Measurements from ENCODE around the gene IFITM5.

Gene IFITM5

DNA sequence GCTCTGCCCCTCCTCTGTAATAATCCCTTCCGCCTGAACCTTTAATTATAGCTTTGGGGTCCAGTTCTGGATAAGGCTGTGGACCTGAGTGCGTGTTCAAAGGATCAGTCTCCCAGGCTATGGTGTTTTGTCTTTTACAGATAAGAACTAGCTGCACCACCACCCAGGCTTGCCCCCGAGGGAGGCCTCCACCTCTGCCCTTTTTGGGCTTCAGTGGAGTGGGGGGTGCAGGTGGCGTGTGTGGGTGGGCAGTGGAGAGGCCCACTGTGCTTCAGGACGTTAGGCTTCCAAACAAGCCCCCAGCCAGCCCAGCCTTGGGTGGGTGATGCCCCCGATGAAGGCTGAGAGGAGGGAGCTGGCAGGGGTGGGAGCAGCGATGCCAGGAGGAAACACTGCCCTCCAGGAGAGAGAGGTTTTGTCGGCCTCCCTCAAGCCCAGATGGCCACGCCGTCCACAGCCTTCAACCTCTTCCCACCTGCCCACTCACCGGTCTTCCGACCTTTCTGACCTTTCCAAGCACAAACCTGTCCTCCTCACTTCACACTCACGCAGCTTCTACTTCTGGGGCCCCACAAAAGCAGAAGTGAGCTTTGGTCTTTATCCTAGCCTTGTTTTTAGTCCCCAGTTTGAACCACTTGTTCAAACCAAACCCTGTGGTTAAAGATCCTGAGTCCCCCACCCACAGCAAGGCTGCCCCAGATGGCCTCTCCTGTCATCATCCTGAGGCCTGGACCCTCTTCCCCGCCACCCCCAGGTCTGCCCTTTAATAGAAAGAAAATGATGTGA, 42.2 kb downstream of the IFITM5 start (continued):
- TF ChIP-seq, protein P1, sequence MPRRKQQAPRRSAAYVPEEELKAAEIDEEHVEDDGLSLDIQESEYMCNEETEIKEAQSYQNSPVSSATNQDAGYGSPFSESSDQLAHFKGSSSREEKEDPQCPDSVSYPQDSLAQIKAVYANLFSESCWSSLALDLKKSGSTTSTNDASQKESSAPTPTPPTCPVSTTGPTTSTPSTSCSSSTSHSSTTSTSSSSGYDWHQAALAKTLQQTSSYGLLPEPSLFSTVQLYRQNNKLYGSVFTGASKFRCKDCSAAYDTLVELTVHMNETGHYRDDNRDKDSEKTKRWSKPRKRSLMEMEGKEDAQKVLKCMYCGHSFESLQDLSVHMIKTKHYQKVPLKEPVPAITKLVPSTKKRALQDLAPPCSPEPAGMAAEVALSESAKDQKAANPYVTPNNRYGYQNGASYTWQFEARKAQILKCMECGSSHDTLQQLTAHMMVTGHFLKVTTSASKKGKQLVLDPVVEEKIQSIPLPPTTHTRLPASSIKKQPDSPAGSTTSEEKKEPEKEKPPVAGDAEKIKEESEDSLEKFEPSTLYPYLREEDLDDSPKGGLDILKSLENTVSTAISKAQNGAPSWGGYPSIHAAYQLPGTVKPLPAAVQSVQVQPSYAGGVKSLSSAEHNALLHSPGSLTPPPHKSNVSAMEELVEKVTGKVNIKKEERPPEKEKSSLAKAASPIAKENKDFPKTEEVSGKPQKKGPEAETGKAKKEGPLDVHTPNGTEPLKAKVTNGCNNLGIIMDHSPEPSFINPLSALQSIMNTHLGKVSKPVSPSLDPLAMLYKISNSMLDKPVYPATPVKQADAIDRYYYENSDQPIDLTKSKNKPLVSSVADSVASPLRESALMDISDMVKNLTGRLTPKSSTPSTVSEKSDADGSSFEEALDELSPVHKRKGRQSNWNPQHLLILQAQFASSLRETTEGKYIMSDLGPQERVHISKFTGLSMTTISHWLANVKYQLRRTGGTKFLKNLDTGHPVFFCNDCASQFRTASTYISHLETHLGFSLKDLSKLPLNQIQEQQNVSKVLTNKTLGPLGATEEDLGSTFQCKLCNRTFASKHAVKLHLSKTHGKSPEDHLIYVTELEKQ (tag by site-specific recombination; IDR thresholded peaks at IDR 0.05; ENCODE audit: borderline replicate concordance) = no peak

DNA sequence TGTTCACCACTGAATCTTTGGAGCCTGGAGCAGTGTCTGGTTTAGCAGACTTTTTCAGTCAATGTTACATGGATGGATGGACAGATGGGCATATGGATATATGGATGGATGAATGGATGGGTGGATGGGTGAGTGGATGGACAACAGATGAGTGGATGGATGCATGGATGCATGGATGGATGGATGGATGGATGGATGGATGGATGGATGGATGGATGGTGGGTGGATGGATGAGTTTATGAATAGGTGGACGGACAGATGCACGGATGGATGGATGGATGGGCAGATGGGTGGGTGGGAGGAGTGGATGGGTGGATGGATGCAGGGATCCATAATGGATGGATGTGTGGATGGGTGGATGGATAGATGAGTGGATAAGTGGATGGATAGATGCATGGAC, 43.5 kb downstream of the IFITM5 start:
- no peak overlapping the region for H3K27ac ChIP-seq (ENCODE audit: extremely low read depth, low read depth, low read length)
- ChIA-PET POLR2A (no interaction called here), CTCF (interaction anchor here (0.9 kb wide), 1 partner anchor 12 kb away, joined by 3 read pairs; no protein-coding TSS in a partner anchor)
- H3K36me3 ChIP-seq (ENCODE audit: control insufficient read depth in 2 of 2, insufficient read depth in 1 of 2, low read length in 2 of 2) = peaks cover 0 to 32% of the 10 kb centered on the region in 2 experiments; a peak in 1 of 3 replicates
- H3K4me3 ChIP-seq (ENCODE audit: low read depth, low read length) = no peak overlapping the region
- TF ChIP-seq ZNF510 (tag by site-specific recombination; IDR thresholded peaks at IDR 0.05; ENCODE audit: insufficient replicate concordance) = no peak
- TF ChIP-seq, protein P2, sequence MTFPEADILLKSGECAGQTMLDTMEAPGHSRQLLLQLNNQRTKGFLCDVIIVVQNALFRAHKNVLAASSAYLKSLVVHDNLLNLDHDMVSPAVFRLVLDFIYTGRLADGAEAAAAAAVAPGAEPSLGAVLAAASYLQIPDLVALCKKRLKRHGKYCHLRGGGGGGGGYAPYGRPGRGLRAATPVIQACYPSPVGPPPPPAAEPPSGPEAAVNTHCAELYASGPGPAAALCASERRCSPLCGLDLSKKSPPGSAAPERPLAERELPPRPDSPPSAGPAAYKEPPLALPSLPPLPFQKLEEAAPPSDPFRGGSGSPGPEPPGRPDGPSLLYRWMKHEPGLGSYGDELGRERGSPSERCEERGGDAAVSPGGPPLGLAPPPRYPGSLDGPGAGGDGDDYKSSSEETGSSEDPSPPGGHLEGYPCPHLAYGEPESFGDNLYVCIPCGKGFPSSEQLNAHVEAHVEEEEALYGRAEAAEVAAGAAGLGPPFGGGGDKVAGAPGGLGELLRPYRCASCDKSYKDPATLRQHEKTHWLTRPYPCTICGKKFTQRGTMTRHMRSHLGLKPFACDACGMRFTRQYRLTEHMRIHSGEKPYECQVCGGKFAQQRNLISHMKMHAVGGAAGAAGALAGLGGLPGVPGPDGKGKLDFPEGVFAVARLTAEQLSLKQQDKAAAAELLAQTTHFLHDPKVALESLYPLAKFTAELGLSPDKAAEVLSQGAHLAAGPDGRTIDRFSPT (tag by site-specific recombination; IDR thresholded peaks at IDR 0.05) = no peak
- TF ChIP-seq ZNF366 (tag by site-specific recombination; conservative IDR thresholded peaks at IDR 0.05) = peak; percentile 97
- TF ChIP-seq ZBTB17 (tag by site-specific recombination; IDR thresholded peaks at IDR 0.05) = peak; percentile 93
- no peak for TF ChIP-seq ZNF311 (tag by site-specific recombination; IDR thresholded peaks at IDR 0.05; ENCODE audit: borderline replicate concordance)
- TF ChIP-seq IKZF3 (tag by site-specific recombination; IDR thresholded peaks at IDR 0.05) = no peak
- no peak for TF ChIP-seq HOXA7 (CRISPR knock-in tag; IDR thresholded peaks at IDR 0.05; ENCODE audit: borderline replicate concordance)
- no peak for TF ChIP-seq ZNF433 (tag by site-specific recombination; IDR thresholded peaks at IDR 0.05; ENCODE audit: low read depth)
- TF ChIP-seq GLIS1 (tag by site-specific recombination; IDR thresholded peaks at IDR 0.05) = no peak
- TF ChIP-seq ZNF394 (tag by site-specific recombination; IDR thresholded peaks at IDR 0.05; ENCODE audit: borderline replicate concordance) = no peak
- no peak for TF ChIP-seq ZNF610 (tag by site-specific recombination; IDR thresholded peaks at IDR 0.05; ENCODE audit: borderline replicate concordance)
- no peak for TF ChIP-seq GFI1B (tag by site-specific recombination; IDR thresholded peaks at IDR 0.05)
- no peak for TF ChIP-seq ZXDB (tag by site-specific recombination; IDR thresholded peaks at IDR 0.05)
- H3K9me3 ChIP-seq (ENCODE audit: control insufficient read depth, insufficient read depth, low read depth, low read length) = no peaks in the 10 kb centered on the region
- H3K4me1 ChIP-seq (ENCODE audit: control insufficient read depth, insufficient read depth, low read length) = no peaks in the 10 kb centered on the region

DNA sequence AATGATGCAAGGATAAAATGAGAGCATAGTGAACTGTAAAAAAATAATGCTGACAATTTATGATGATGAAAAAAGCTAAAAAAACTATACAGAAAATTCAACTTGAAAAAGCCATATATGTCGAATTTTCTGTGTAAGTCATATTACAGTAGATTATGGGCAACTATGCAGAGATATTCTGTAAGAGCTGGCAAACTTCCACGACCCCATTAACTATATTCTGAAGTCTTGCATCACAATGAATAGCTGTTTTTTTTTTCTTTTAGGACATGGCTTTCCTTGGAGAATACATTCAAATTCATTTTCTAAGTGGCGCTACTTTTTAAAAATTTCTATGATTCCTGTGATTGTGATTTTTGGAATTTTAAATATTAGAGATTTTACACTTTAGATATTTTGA, 44.1 kb downstream of the IFITM5 start:
- peaks cover 0 to 38% of the 10 kb centered on the region in 2 experiments; a peak in 1 of 3 replicates for H3K36me3 ChIP-seq (ENCODE audit: control insufficient read depth in 2 of 2, insufficient read depth in 1 of 2, low read length in 2 of 2)
- no peak overlapping the region for H3K27ac ChIP-seq (ENCODE audit: extremely low read depth, low read depth, low read length)
- no peaks in the 10 kb centered on the region for H3K9me3 ChIP-seq (ENCODE audit: control insufficient read depth, insufficient read depth, low read depth, low read length)
- ChIA-PET CTCF (interaction anchor here (0.6 to 0.9 kb wide), 3 partner anchors 12 to 36 kb away, joined by 3 to 4 read pairs (median 3); no protein-coding TSS in a partner anchor), POLR2A (interaction anchor here (1.6 kb wide), 1 partner anchor 48 kb away, joined by 5 read pairs; the partner anchor contains the start of genes BET1L and RIC8A)
- no peak overlapping the region for H3K4me3 ChIP-seq (ENCODE audit: low read depth, low read length)
- H3K4me1 ChIP-seq (ENCODE audit: control insufficient read depth, insufficient read depth, low read length) = no peaks in the 10 kb centered on the region
- TF ChIP-seq, protein P3, sequence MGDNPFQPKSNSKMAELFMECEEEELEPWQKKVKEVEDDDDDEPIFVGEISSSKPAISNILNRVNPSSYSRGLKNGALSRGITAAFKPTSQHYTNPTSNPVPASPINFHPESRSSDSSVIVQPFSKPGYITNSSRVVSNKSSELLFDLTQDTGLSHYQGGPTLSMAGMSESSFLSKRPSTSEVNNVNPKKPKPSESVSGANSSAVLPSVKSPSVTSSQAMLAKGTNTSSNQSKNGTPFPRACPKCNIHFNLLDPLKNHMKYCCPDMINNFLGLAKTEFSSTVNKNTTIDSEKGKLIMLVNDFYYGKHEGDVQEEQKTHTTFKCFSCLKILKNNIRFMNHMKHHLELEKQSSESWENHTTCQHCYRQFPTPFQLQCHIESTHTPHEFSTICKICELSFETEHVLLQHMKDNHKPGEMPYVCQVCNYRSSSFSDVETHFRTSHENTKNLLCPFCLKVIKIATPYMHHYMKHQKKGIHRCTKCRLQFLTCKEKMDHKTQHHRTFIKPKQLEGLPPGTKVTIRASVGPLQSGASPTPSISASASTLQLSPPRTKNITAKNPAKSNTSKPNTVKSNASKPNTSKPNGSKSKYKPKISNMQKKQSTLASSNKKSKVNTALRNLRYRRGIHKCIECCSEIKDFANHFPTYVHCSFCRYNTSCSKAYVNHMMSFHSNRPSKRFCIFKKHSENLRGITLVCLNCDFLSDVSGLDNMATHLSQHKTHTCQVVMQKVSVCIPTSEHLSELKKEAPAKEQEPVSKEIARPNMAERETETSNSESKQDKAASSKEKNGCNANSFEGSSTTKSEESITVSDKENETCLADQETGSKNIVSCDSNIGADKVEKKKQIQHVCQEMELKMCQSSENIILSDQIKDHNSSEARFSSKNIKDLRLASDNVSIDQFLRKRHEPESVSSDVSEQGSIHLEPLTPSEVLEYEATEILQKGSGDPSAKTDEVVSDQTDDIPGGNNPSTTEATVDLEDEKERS (tag by site-specific recombination; IDR thresholded peaks at IDR 0.05) = no peak
- TF ChIP-seq BCL11A (tag by site-specific recombination; IDR thresholded peaks at IDR 0.05; ENCODE audit: low read depth) (no peak), OSR2 (tag by site-specific recombination; IDR thresholded peaks at IDR 0.05) (no peak), ZNF121 (tag by site-specific recombination; IDR thresholded peaks at IDR 0.05) (no peak), HOXD13 (CRISPR knock-in tag; IDR thresholded peaks at IDR 0.05; ENCODE audit: borderline replicate concordance) (no peak), ZNF132 (tag by site-specific recombination; IDR thresholded peaks at IDR 0.05; ENCODE audit: borderline replicate concordance) (no peak), ZNF677 (tag by site-specific recombination; IDR thresholded peaks at IDR 0.05) (no peak)
- TF ChIP-seq, protein P4, sequence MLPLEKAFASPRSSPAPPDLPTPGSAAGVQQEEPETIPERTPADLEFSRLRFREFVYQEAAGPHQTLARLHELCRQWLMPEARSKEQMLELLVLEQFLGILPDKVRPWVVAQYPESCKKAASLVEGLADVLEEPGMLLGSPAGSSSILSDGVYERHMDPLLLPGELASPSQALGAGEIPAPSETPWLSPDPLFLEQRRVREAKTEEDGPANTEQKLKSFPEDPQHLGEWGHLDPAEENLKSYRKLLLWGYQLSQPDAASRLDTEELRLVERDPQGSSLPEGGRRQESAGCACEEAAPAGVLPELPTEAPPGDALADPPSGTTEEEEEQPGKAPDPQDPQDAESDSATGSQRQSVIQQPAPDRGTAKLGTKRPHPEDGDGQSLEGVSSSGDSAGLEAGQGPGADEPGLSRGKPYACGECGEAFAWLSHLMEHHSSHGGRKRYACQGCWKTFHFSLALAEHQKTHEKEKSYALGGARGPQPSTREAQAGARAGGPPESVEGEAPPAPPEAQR (tag by site-specific recombination; IDR thresholded peaks at IDR 0.05) = no peak

Data from HEK293 (cell line).